HG02852 (cell line): ENCODE data around the gene UBB.
A peak's percentile ranks its signal among the peaks of the same experiment; 100 is the strongest.

Source experiments
- ATAC-seq: cut with Tn5 transposase; IDR thresholded peaks from one replicate; pipeline ENCODE4 v1.9.1; 2021; ENCODE audit warnings: mild to moderate bottlenecking, moderate library complexity; ENCODE audit not compliant: unreplicated experiment

Gene UBB

GRCh38 chr17:16417896-16418684, 37.2 kb downstream of the UBB start:
- no peak for ATAC-seq

GRCh38 chr17:16418685-16419068, 37.8 kb downstream of the UBB start:
- ATAC-seq, result no peak

GRCh38 chr17:16419074-16419928, 38.4 kb downstream of the UBB start:
- peak; percentile 44 for ATAC-seq

GRCh38 chr17:16419929-16420271, 39.0 kb downstream of the UBB start:
- peak; percentile 11 for ATAC-seq

GRCh38 chr17:16422416-16422815, 41.5 kb downstream of the UBB start:
- ATAC-seq, result no peak

- no peak for ATAC-seq
Observed at GRCh38 chr17:16423226-16423872, 42.5 kb downstream of the UBB start.

GRCh38 chr17:16425202-16425601, 44.3 kb downstream of the UBB start:
- no peak for ATAC-seq

- ATAC-seq, result no peak
Observed at GRCh38 chr17:16425698-16426659, 45.1 kb downstream of the UBB start.

- ATAC-seq, result no peak
Observed at GRCh38 chr17:16427020-16427419, 46.1 kb downstream of the UBB start.

- ATAC-seq, result no peak
Observed at GRCh38 chr17:16428098-16428882, 47.4 kb downstream of the UBB start.

GRCh38 chr17:16429083-16429482, 48.2 kb downstream of the UBB start:
- no peak for ATAC-seq

- ATAC-seq, result no peak
Observed at GRCh38 chr17:16430650-16431049, 49.8 kb downstream of the UBB start.

GRCh38 chr17:16432017-16432416, 51.1 kb downstream of the UBB start:
- no peak for ATAC-seq
